Panc1 (cell line): ENCODE data around the gene RHOG. TPM values are rescaled to one million over a fixed set of nuclear protein-coding genes. Genes with fewer than 3 reads are reported as not detected.

Experiments used
- ATAC-seq: fragments of 200-7000 bp; cut with Tn5 transposase; 2 replicates; pipeline ENCODE4 v1.9.1; 2020; ENCODE audit warnings: mild to moderate bottlenecking, moderate library complexity
- BruUV-seq: library from RNA; stranded (reverse); fragments of 400-500 nt; replicated peaks from 2 replicates; lab custom pipeline; 2021; lab: Mats Ljungman, UMichigan
- CTCF ChIA-PET: fragments of 300-600 bp; sonication (Branson Sonifier 250); formaldehyde crosslinking; loops from one replicate; lab custom pipeline; 2022; ENCODE audit warnings: antibody characterized with exemption; lab: Charles Lee
- POLR2A ChIA-PET: fragments of 300-600 bp; sonication (Branson Sonifier 250); formaldehyde crosslinking; loops from one replicate; lab custom pipeline; 2022; ENCODE audit warnings: antibody characterized with exemption; lab: Charles Lee
- DNase-seq: peaks from one replicate; pipeline ENCODE4 v3.0.0-alpha.2; 2010; ENCODE audit warnings: low read depth, low spot score
- H3K27ac ChIP-seq: 2 replicates; pipeline ENCODE4 v1.5.1; 2011; ENCODE audit warnings: mild to moderate bottlenecking, low read length, inconsistent platforms
- H3K27me3 ChIP-seq: fragments of 200-500 bp; sonication (Bioruptor generic); 2 replicates; pipeline ENCODE4 v1.6.0; 2014; ENCODE audit warnings: low read length, inconsistent platforms; ENCODE audit not compliant: control insufficient read depth, insufficient read depth
- H3K36me3 ChIP-seq: fragments of 200-500 bp; sonication (Bioruptor generic); 2 replicates; pipeline ENCODE4 v1.5.1; 2014; ENCODE audit warnings: inconsistent platforms, mild to moderate bottlenecking, low read length, moderate library complexity; ENCODE audit not compliant: control insufficient read depth, insufficient read depth
- H3K4me1 ChIP-seq: 2 replicates; pipeline ENCODE4 v1.5.1; 2011; ENCODE audit warnings: inconsistent platforms, mild to moderate bottlenecking, low read length, moderate library complexity; ENCODE audit not compliant: control insufficient read depth, insufficient read depth
- H3K4me3 ChIP-seq, 2 experiments: 2 replicates each; pipeline ENCODE4 v1.5.1; 2011 to 2012; ENCODE audit warnings: low read depth in 2 of 2, low read length in 2 of 2, mild to moderate bottlenecking in 2 of 2, inconsistent platforms in 1 of 2, moderate library complexity in 1 of 2
- H3K9me3 ChIP-seq: fragments of 200-500 bp; sonication (Bioruptor generic); 2 replicates; pipeline ENCODE4 v1.5.1; 2014; ENCODE audit warnings: low read depth, mild to moderate bottlenecking, inconsistent platforms, low read length, moderate library complexity; ENCODE audit not compliant: control insufficient read depth, insufficient read depth
- POLR2AphosphoS5 ChIP-seq: IDR thresholded peaks from 2 replicates; pipeline ENCODE4 v1.6.1; 2012; ENCODE audit warnings: mild to moderate bottlenecking, low read depth, low read length, moderate library complexity
- SIN3A ChIP-seq: IDR thresholded peaks from 2 replicates; pipeline ENCODE4 v1.6.1; 2012; ENCODE audit warnings: low read depth, mild to moderate bottlenecking, low read length, moderate library complexity, borderline replicate concordance; ENCODE audit not compliant: insufficient read depth
- TCF7L2 ChIP-seq: IDR thresholded peaks from 2 replicates; pipeline ENCODE4 v1.6.1; 2011; ENCODE audit warnings: mild to moderate bottlenecking, low read depth, low read length, inconsistent platforms
- in situ Hi-C: cut with HindIII; loops from 2 replicates; pipeline ENCODE4 v1.10.0; 2016; ENCODE audit warnings: low sequenced_read_pairs, low pct_unique_long_range_greater_than_20kb
- intact Hi-C: fragments of 100-400 bp; cut with micrococcal nuclease; formaldehyde crosslinking; loops from one replicate; pipeline ENCODE4 v1.10.0; 2022; ENCODE audit not compliant: unreplicated experiment
- total RNA-seq: library from RNA; stranded (reverse); gene quantifications from one replicate; pipeline ENCODE4 v1.2.1, GENCODE V29; 2021; ENCODE audit not compliant: unreplicated experiment
- TF ChIP-seq, protein P1 (sequence below): fragments of 450-650 bp; IDR thresholded peaks from 2 replicates; pipeline ENCODE4 v1.5.1; 2017; ENCODE audit warnings: mild to moderate bottlenecking
- TF ChIP-seq, protein P2 (sequence below), 2 experiments: IDR thresholded peaks; 2 replicates each; pipeline ENCODE4 v1.6.1; 2011 to 2012; ENCODE audit warnings: low read depth in 2 of 2, control low read depth in 1 of 2, low read length in 1 of 2, mild to moderate bottlenecking in 1 of 2, moderate library complexity in 1 of 2; ENCODE audit not compliant: insufficient read depth in 1 of 2

Gene RHOG
- total RNA-seq, 1 experiment from 2014 or later: 156 TPM

DNA sequence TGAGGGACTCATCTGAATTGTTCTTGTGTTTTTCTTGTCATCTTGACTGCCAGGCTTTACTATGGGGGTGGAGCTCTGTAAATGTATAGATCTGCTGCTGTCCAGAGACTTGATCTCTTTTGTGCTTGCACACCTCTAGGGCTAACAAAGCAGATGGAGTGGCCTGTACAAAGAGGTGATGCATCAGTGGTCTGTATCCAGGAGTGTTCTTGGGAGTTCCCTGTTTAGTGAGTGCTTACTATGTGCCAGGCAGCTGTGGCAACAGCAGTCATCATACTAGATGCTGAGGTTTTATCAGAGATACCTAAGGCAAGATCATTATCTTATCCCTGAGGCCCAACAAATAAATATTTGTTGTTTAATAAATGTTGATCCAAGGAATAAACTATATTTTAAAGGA, 48.1 kb upstream of the RHOG start:
- TSS peak; percentile 18 for BruUV-seq
- Histone ChIP-seq H3K27me3 (no peaks in the 10 kb centered on the region), H3K4me1 (peaks cover 14% of the 10 kb centered on the region; the same call in 1 of the 2 replicates), H3K9me3 (no peaks in the 10 kb centered on the region), H3K27ac (no peak overlapping the region), H3K4me3 (no peak overlapping the region), H3K36me3 (no peaks in the 10 kb centered on the region)
- ChIA-PET CTCF (no interaction called here), POLR2A (interaction anchor here (0.6 to 0.7 kb wide), 2 partner anchors 37 to 39 kb away, joined by 3 to 5 read pairs; no protein-coding TSS in a partner anchor)
- in situ Hi-C loops (no loop called here), intact Hi-C loops (no loop called here)
- DNase-seq (no peak), ATAC-seq (peak; percentile 37; the same call in 1 of the 2 replicates)
- TF ChIP-seq, protein P1, sequence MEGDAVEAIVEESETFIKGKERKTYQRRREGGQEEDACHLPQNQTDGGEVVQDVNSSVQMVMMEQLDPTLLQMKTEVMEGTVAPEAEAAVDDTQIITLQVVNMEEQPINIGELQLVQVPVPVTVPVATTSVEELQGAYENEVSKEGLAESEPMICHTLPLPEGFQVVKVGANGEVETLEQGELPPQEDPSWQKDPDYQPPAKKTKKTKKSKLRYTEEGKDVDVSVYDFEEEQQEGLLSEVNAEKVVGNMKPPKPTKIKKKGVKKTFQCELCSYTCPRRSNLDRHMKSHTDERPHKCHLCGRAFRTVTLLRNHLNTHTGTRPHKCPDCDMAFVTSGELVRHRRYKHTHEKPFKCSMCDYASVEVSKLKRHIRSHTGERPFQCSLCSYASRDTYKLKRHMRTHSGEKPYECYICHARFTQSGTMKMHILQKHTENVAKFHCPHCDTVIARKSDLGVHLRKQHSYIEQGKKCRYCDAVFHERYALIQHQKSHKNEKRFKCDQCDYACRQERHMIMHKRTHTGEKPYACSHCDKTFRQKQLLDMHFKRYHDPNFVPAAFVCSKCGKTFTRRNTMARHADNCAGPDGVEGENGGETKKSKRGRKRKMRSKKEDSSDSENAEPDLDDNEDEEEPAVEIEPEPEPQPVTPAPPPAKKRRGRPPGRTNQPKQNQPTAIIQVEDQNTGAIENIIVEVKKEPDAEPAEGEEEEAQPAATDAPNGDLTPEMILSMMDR: no peak

DNA sequence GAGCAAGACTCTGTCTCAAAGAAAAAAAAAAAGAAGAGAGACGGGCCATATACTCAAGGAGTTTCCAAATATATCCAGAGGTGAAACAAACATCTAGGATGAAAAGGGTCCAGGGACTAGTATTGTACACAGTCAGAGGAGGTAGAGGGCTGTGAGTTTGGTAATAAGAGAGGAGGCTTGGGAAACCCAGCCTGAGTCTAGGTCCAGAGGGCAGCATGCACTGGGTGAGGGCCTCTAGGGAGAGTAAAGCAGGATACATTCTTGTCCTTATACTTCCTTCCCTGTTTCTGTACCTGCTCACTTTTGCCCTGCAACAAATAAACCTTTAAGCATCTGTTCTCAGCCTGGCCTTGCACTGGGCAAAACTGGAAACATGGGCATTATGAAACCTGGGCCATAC, 46.2 kb upstream of the RHOG start:
- intact Hi-C loops (no loop called here), in situ Hi-C loops (no loop called here)
- H3K27me3 ChIP-seq: no peaks in the 10 kb centered on the region
- ChIA-PET CTCF (no interaction called here), POLR2A (no interaction called here)
- ATAC-seq: peak; percentile 33; the same call in 1 of the 2 replicates
- TF ChIP-seq, protein P1: no peak
- no peak for TF ChIP-seq TCF7L2
- TF ChIP-seq SIN3A: no peak
- TF ChIP-seq POLR2AphosphoS5: no peak
- TF ChIP-seq, protein P2, sequence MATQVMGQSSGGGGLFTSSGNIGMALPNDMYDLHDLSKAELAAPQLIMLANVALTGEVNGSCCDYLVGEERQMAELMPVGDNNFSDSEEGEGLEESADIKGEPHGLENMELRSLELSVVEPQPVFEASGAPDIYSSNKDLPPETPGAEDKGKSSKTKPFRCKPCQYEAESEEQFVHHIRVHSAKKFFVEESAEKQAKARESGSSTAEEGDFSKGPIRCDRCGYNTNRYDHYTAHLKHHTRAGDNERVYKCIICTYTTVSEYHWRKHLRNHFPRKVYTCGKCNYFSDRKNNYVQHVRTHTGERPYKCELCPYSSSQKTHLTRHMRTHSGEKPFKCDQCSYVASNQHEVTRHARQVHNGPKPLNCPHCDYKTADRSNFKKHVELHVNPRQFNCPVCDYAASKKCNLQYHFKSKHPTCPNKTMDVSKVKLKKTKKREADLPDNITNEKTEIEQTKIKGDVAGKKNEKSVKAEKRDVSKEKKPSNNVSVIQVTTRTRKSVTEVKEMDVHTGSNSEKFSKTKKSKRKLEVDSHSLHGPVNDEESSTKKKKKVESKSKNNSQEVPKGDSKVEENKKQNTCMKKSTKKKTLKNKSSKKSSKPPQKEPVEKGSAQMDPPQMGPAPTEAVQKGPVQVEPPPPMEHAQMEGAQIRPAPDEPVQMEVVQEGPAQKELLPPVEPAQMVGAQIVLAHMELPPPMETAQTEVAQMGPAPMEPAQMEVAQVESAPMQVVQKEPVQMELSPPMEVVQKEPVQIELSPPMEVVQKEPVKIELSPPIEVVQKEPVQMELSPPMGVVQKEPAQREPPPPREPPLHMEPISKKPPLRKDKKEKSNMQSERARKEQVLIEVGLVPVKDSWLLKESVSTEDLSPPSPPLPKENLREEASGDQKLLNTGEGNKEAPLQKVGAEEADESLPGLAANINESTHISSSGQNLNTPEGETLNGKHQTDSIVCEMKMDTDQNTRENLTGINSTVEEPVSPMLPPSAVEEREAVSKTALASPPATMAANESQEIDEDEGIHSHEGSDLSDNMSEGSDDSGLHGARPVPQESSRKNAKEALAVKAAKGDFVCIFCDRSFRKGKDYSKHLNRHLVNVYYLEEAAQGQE (IDR thresholded peaks at IDR 0.05; ENCODE audit: insufficient read depth in 1 of 2, low read depth in 2 of 2, low read length in 1 of 2): no peak
- DNase-seq: no peak
- H3K4me3 ChIP-seq: no peak overlapping the region
- no peaks in the 10 kb centered on the region for H3K9me3 ChIP-seq
- H3K27ac ChIP-seq: no peak overlapping the region
- H3K36me3 ChIP-seq: no peaks in the 10 kb centered on the region
- H3K4me1 ChIP-seq: peaks cover 10% of the 10 kb centered on the region; the same call in 1 of the 2 replicates
- BruUV-seq: no TSS peak
